ENCODE data around the gene SLC38A2.
"Not testable (repeated sequence)": the region's sequence is repeated elsewhere in the genome, so short reads cannot be mapped to it uniquely, and the experiment has no call there.

SLC38A2 gene

GRCh38 chr12:46332260-46332659 is 40.3 kb downstream of the SLC38A2 start:
- Histone ChIP-seq H4K20me1 (ENCODE audit: control insufficient read depth, insufficient read depth, low read depth, low read length) (no peaks in the 10 kb centered on the region), H3K79me2 (ENCODE audit: control insufficient read depth, low read length) (no peaks in the 10 kb centered on the region), H3F3A (ENCODE audit: control insufficient read depth, insufficient read depth) (no peaks in the 10 kb centered on the region), H3K27ac (ENCODE audit: low read depth, low read length) (no peak overlapping the region), H3K36me3 (ENCODE audit: control insufficient read depth, low read length) (no peaks in the 10 kb centered on the region), H3K9me3 (ENCODE audit: control insufficient read depth, insufficient read depth, low read length) (no peaks in the 10 kb centered on the region; the same call in 1 of the 2 replicates), H3K4me3 (ENCODE audit: low read length) (no peak overlapping the region), H3K4me1 (ENCODE audit: control insufficient read depth, low read length) (no peaks in the 10 kb centered on the region), H3K9me2 (replicated peaks; ENCODE audit: control insufficient read depth, low read length) (no peaks in the 10 kb centered on the region), H3K27me3 (ENCODE audit: control insufficient read depth, low read length) (no peaks in the 10 kb centered on the region), H3K4me2 (ENCODE audit: low read length) (no peak overlapping the region)
- TF ChIP-seq EZH2phosphoT487 (IDR thresholded peaks at IDR 0.05; ENCODE audit: borderline replicate concordance, low read length) = no peak
- TF ChIP-seq, protein P1, sequence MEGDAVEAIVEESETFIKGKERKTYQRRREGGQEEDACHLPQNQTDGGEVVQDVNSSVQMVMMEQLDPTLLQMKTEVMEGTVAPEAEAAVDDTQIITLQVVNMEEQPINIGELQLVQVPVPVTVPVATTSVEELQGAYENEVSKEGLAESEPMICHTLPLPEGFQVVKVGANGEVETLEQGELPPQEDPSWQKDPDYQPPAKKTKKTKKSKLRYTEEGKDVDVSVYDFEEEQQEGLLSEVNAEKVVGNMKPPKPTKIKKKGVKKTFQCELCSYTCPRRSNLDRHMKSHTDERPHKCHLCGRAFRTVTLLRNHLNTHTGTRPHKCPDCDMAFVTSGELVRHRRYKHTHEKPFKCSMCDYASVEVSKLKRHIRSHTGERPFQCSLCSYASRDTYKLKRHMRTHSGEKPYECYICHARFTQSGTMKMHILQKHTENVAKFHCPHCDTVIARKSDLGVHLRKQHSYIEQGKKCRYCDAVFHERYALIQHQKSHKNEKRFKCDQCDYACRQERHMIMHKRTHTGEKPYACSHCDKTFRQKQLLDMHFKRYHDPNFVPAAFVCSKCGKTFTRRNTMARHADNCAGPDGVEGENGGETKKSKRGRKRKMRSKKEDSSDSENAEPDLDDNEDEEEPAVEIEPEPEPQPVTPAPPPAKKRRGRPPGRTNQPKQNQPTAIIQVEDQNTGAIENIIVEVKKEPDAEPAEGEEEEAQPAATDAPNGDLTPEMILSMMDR (IDR thresholded peaks at IDR 0.05; ENCODE audit: low read depth, low read length, poor library complexity, severe bottlenecking) = no peak

- H3K4me1 ChIP-seq (ENCODE audit: control insufficient read depth, low read length); H3K27ac ChIP-seq (ENCODE audit: low read depth, low read length); H3K27me3 ChIP-seq (ENCODE audit: control insufficient read depth, low read length); H3K4me3 ChIP-seq (ENCODE audit: low read length); H3K9me2 ChIP-seq (replicated peaks; ENCODE audit: control insufficient read depth, low read length); H3K4me2 ChIP-seq (ENCODE audit: low read length); H3F3A ChIP-seq (ENCODE audit: control insufficient read depth, insufficient read depth); H4K20me1 ChIP-seq (ENCODE audit: control insufficient read depth, insufficient read depth, low read depth, low read length); H3K9me3 ChIP-seq (ENCODE audit: control insufficient read depth, insufficient read depth, low read length); H3K79me2 ChIP-seq (ENCODE audit: control insufficient read depth, low read length); H3K36me3 ChIP-seq (ENCODE audit: control insufficient read depth, low read length): not testable (repeated sequence)
Observed at GRCh38 chr12:46325075-46325474, 47.5 kb downstream of the SLC38A2 start.

DNA sequence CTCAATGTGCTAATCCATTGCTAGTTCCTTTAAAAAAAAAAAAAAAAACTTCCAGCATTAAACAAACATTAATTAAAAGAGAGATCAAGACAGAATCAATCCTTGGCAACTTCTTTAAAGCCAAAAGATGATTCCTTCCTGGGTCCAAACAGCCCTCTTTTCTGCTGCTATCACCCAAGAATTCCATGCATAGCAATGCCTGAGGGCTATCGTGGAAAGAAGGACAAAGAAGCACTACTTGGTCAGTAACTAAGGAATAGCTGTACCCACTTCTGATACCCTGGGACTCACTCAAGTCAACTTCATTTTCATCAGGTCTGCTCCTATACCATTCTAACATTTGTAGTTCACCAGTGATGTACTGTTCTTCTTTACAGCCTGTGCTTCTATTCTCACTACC is 51.8 kb downstream of the SLC38A2 start:
- Histone ChIP-seq H3K9me2 (replicated peaks; ENCODE audit: control insufficient read depth, low read length) (no peaks in the 10 kb centered on the region), H3K4me3 (ENCODE audit: low read length) (no peak overlapping the region), H4K20me1 (ENCODE audit: control insufficient read depth, insufficient read depth, low read depth, low read length) (no peaks in the 10 kb centered on the region), H3K27me3 (ENCODE audit: control insufficient read depth, low read length) (no peaks in the 10 kb centered on the region), H3F3A (ENCODE audit: control insufficient read depth, insufficient read depth) (no peaks in the 10 kb centered on the region), H3K4me1 (ENCODE audit: control insufficient read depth, low read length) (no peaks in the 10 kb centered on the region), H3K4me2 (ENCODE audit: low read length) (no peak overlapping the region), H3K79me2 (ENCODE audit: control insufficient read depth, low read length) (no peaks in the 10 kb centered on the region), H3K9me3 (ENCODE audit: control insufficient read depth, insufficient read depth, low read length) (no peaks in the 10 kb centered on the region), H3K36me3 (ENCODE audit: control insufficient read depth, low read length) (no peaks in the 10 kb centered on the region), H3K27ac (ENCODE audit: low read depth, low read length) (no peak overlapping the region)
- TF ChIP-seq, protein P1 (IDR thresholded peaks at IDR 0.05; ENCODE audit: low read depth, low read length, poor library complexity, severe bottlenecking) = no peak
- no peak for TF ChIP-seq EZH2phosphoT487 (IDR thresholded peaks at IDR 0.05; ENCODE audit: borderline replicate concordance, low read length)

- Histone ChIP-seq H3K4me3 (ENCODE audit: low read length) (no peak overlapping the region), H3K4me1 (ENCODE audit: control insufficient read depth, low read length) (no peaks in the 10 kb centered on the region), H3K79me2 (ENCODE audit: control insufficient read depth, low read length) (no peaks in the 10 kb centered on the region), H3K36me3 (ENCODE audit: control insufficient read depth, low read length) (no peaks in the 10 kb centered on the region), H3K4me2 (ENCODE audit: low read length) (no peak overlapping the region), H3K27ac (ENCODE audit: low read depth, low read length) (no peak overlapping the region), H4K20me1 (ENCODE audit: control insufficient read depth, insufficient read depth, low read depth, low read length) (no peaks in the 10 kb centered on the region), H3K9me2 (replicated peaks; ENCODE audit: control insufficient read depth, low read length) (no peaks in the 10 kb centered on the region; the same call in 1 of the 2 replicates), H3F3A (ENCODE audit: control insufficient read depth, insufficient read depth) (no peaks in the 10 kb centered on the region), H3K9me3 (ENCODE audit: control insufficient read depth, insufficient read depth, low read length) (no peaks in the 10 kb centered on the region), H3K27me3 (ENCODE audit: control insufficient read depth, low read length) (no peaks in the 10 kb centered on the region)
- TF ChIP-seq, protein P1 (IDR thresholded peaks at IDR 0.05; ENCODE audit: low read depth, low read length, poor library complexity, severe bottlenecking) = no peak
- no peak for TF ChIP-seq EZH2phosphoT487 (IDR thresholded peaks at IDR 0.05; ENCODE audit: borderline replicate concordance, low read length)
Observed at GRCh38 chr12:46318037-46318436, 54.5 kb downstream of the SLC38A2 start.

Data from DOHH2 (cell line).